H1 (cell line): ENCODE results near the gene NLRC3. TPM values are rescaled to one million over a fixed set of nuclear protein-coding genes. Genes with fewer than 3 reads are reported as not detected.

Source experiments
- CTCF ChIA-PET: fragments of 300-600 bp; sonication (Branson Sonifier 250); formaldehyde crosslinking; loops from one replicate; lab custom pipeline; 2021; ENCODE audit not compliant: partially characterized antibody; lab: Charles Lee
- POLR2A ChIA-PET: fragments of 300-600 bp; sonication (Branson Sonifier 250); formaldehyde crosslinking; loops from one replicate; lab custom pipeline; 2021; ENCODE audit warnings: inconsistent platforms; ENCODE audit not compliant: partially characterized antibody; lab: Charles Lee
- DNase-seq, 2 experiments: peaks; one replicate each; pipeline versions ENCODE4 v3.0.0 to v3.0.0-alpha.2; 2010 to 2022; ENCODE audit warnings: low spot score in 2 of 2, low read depth in 1 of 2, mixed read lengths in 1 of 2
- FAIRE-seq: peaks from 2 replicates; lab custom pipeline; 2011; peaks lifted over from hg19 to GRCh38; lab: Jason Lieb, UNC
- H2AFZ ChIP-seq: 2 replicates; pipeline ENCODE4 v1.8.1; 2012; ENCODE audit warnings: low read length, inconsistent platforms
- H2AK5ac ChIP-seq: 2 replicates; pipeline ENCODE4 v1.6.1; 2013; ENCODE audit warnings: low read depth, low read length
- H2BK120ac ChIP-seq: replicated peaks from 2 replicates; pipeline ENCODE3; 2013; ENCODE audit warnings: low read depth, low read length, inconsistent platforms
- H2BK12ac ChIP-seq: 2 replicates; pipeline ENCODE4 v1.6.1; 2013; ENCODE audit warnings: low read depth, low read length
- H2BK15ac ChIP-seq: 2 replicates; pipeline ENCODE4 v1.6.1; 2013; ENCODE audit warnings: low read length
- H2BK20ac ChIP-seq: 2 replicates; pipeline ENCODE4 v1.6.1; 2013; ENCODE audit warnings: low read length
- H2BK5ac ChIP-seq: 2 replicates; pipeline ENCODE4 v1.6.1; 2013; ENCODE audit warnings: low read depth, low read length
- H3K14ac ChIP-seq: 2 replicates; pipeline ENCODE4 v1.6.1; 2013; ENCODE audit warnings: inconsistent platforms; ENCODE audit not compliant: insufficient read length
- H3K18ac ChIP-seq: 2 replicates; pipeline ENCODE4 v1.6.1; 2013; ENCODE audit warnings: low read length; ENCODE audit errors: extremely low read depth
- H3K23ac ChIP-seq: 2 replicates; pipeline ENCODE4 v1.6.1; 2013; ENCODE audit warnings: inconsistent platforms; ENCODE audit not compliant: insufficient read length
- H3K23me2 ChIP-seq: 2 replicates; pipeline ENCODE4 v1.6.1; 2013; ENCODE audit warnings: low read depth, low read length
- H3K27ac ChIP-seq: 2 replicates; pipeline ENCODE4 v1.6.1; 2011; ENCODE audit warnings: low read depth, low read length, inconsistent platforms
- H3K27me3 ChIP-seq, 4 experiments: replicated peaks in 1 of 4; 1 replicate in 1 of 4; 2 replicates in 3 of 4; pipeline versions ENCODE4 v1.6.1 to v1.8.1; 2011 to 2013; ENCODE audit warnings: low read length in 3 of 4, mild to moderate bottlenecking in 3 of 4, inconsistent platforms in 2 of 4, mixed read lengths in 2 of 4, moderate library complexity in 1 of 4; ENCODE audit not compliant: control insufficient read depth in 3 of 4, insufficient read depth in 3 of 4; ENCODE audit errors: extremely low read depth in 1 of 4
- H3K36me3 ChIP-seq, 4 experiments: 2 replicates each; pipeline versions ENCODE4 v1.6.1 to v1.8.1; 2011 to 2013; ENCODE audit warnings: mild to moderate bottlenecking in 4 of 4, low read length in 3 of 4, moderate library complexity in 2 of 4, control low read depth in 1 of 4, inconsistent platforms in 1 of 4; ENCODE audit not compliant: insufficient read depth in 4 of 4, control insufficient read depth in 2 of 4
- H3K4ac ChIP-seq: replicated peaks from 2 replicates; pipeline ENCODE3; 2013; ENCODE audit warnings: low read length, low read depth, mixed read lengths, inconsistent platforms; ENCODE audit not compliant: insufficient read length
- H3K4me1 ChIP-seq, 4 experiments: replicated peaks in 1 of 4; 1 replicate in 1 of 4; 2 replicates in 3 of 4; pipeline versions ENCODE4 v1.6.1 to v1.8.1; 2011 to 2013; ENCODE audit warnings: low read length in 3 of 4, inconsistent platforms in 2 of 4, mixed read lengths in 1 of 4; ENCODE audit not compliant: insufficient read depth in 4 of 4, control insufficient read depth in 3 of 4
- H3K4me2 ChIP-seq, 2 experiments: 2 replicates each; pipeline versions ENCODE4 v1.6.1 to v1.8.1; 2011 to 2013; ENCODE audit warnings: low read depth in 2 of 2, low read length in 2 of 2, control low read depth in 1 of 2, inconsistent platforms in 1 of 2, mild to moderate bottlenecking in 1 of 2; ENCODE audit not compliant: insufficient read depth in 1 of 2
- H3K4me3 ChIP-seq, 4 experiments: fragments of 200-600, 300-600 bp in 1 of 4; sonication (generic), shearing (Covaris generic), sonication (Bioruptor Twin) in 1 of 4; 2 replicates each; pipeline versions ENCODE4 v1.5.1 to v1.8.1; 2011 to 2016; ENCODE audit warnings: low read length in 4 of 4, low read depth in 3 of 4, control low read depth in 2 of 4, inconsistent platforms in 2 of 4, mild to moderate bottlenecking in 2 of 4, mixed read lengths in 1 of 4, moderate library complexity in 1 of 4; ENCODE audit not compliant: insufficient read depth in 2 of 4; ENCODE audit errors: extremely low read depth in 1 of 4
- H3K56ac ChIP-seq: replicated peaks from 2 replicates; pipeline ENCODE3; 2013; ENCODE audit warnings: low read depth, mild to moderate bottlenecking, mixed read lengths, low read length, inconsistent platforms; ENCODE audit not compliant: insufficient read length
- H3K79me1 ChIP-seq: 2 replicates; pipeline ENCODE4 v1.6.1; 2013; ENCODE audit warnings: low read depth, low read length, control low read depth
- H3K79me2 ChIP-seq, 2 experiments: 2 replicates each; pipeline versions ENCODE4 v1.6.1 to v1.8.1; 2012 to 2013; ENCODE audit warnings: low read length in 2 of 2, mild to moderate bottlenecking in 2 of 2, inconsistent platforms in 1 of 2; ENCODE audit not compliant: insufficient read depth in 2 of 2, control insufficient read depth in 1 of 2
- H3K9ac ChIP-seq, 4 experiments: replicated peaks in 1 of 4; 1 replicate in 1 of 4; 2 replicates in 3 of 4; pipeline versions ENCODE4 v1.6.1 to v1.8.1; 2011 to 2013; ENCODE audit warnings: low read depth in 3 of 4, low read length in 3 of 4, control low read depth in 2 of 4, mild to moderate bottlenecking in 2 of 4, moderate library complexity in 2 of 4, inconsistent platforms in 1 of 4; ENCODE audit errors: extremely low read depth in 1 of 4
- H3K9me3 ChIP-seq, 2 experiments: 2 replicates each; pipeline versions ENCODE4 v1.6.1 to v1.8.1; 2012 to 2013; ENCODE audit warnings: mild to moderate bottlenecking in 2 of 2, moderate library complexity in 2 of 2, control low read depth in 1 of 2, inconsistent platforms in 1 of 2, low read depth in 1 of 2, low read length in 1 of 2, mixed read lengths in 1 of 2; ENCODE audit not compliant: insufficient read depth in 2 of 2
- H4K20me1 ChIP-seq, 2 experiments: replicated peaks in 1 of 2; 2 replicates each; pipeline versions ENCODE3 to v1.8.1; 2011 to 2013; ENCODE audit warnings: inconsistent platforms in 2 of 2, low read length in 2 of 2, mild to moderate bottlenecking in 1 of 2; ENCODE audit not compliant: insufficient read depth in 2 of 2, control insufficient read depth in 1 of 2
- H4K5ac ChIP-seq: 2 replicates; pipeline ENCODE4 v1.6.1; 2013; ENCODE audit warnings: low read length, low read depth, mixed read lengths, inconsistent platforms; ENCODE audit not compliant: insufficient read length
- H4K8ac ChIP-seq: 2 replicates; pipeline ENCODE4 v1.8.0; 2013; ENCODE audit warnings: mild to moderate bottlenecking, moderate library complexity, low read length, inconsistent platforms; ENCODE audit not compliant: insufficient read depth; ENCODE audit errors: extremely low read depth
- H4K91ac ChIP-seq: replicated peaks from 2 replicates; pipeline ENCODE3; 2013; ENCODE audit warnings: low read length, mixed read lengths, inconsistent platforms; ENCODE audit not compliant: insufficient read length
- BCL11A ChIP-seq, 2 experiments: IDR thresholded peaks; one replicate each; pipeline ENCODE4 v1.6.1; 2011; ENCODE audit warnings: low read depth in 2 of 2, low read length in 2 of 2, mild to moderate bottlenecking in 2 of 2
- CBX8 ChIP-seq: fragments of 300-800, 300-1000 bp; sonication (generic); IDR thresholded peaks from 2 replicates; pipeline ENCODE4 v1.7.1; 2016; ENCODE audit warnings: low read depth, low read length, borderline replicate concordance
- CTCF ChIP-seq, 3 experiments: IDR thresholded peaks; 1 replicate in 2 of 3; 2 replicates in 1 of 3; pipeline versions ENCODE4 v1.5.1 to v1.6.1; 2011; ENCODE audit warnings: low read length in 3 of 3, mild to moderate bottlenecking in 3 of 3, inconsistent platforms in 2 of 3, low read depth in 1 of 3, moderate library complexity in 1 of 3; ENCODE audit not compliant: insufficient read depth in 1 of 3; ENCODE audit errors: control extremely low read depth in 1 of 3
- EP300 ChIP-seq, 2 experiments: IDR thresholded peaks; 1 replicate in 1 of 2; 2 replicates in 1 of 2; pipeline ENCODE4 v1.6.1; 2011 to 2012; ENCODE audit warnings: low read depth in 2 of 2, low read length in 2 of 2, mild to moderate bottlenecking in 2 of 2, borderline replicate concordance in 1 of 2, inconsistent platforms in 1 of 2, moderate library complexity in 1 of 2
- KDM5A ChIP-seq: fragments of 200-600 bp; IDR thresholded peaks from 2 replicates; pipeline ENCODE4 v1.7.1; 2012; ENCODE audit warnings: mild to moderate bottlenecking, low read length, inconsistent platforms, mixed read lengths
- RBBP5 ChIP-seq: IDR thresholded peaks from 2 replicates; pipeline ENCODE4 v1.7.1; 2012; ENCODE audit warnings: low read depth, mild to moderate bottlenecking, inconsistent platforms, low read length, moderate library complexity, borderline replicate concordance
- SAP30 ChIP-seq: fragments of 300-600 bp; sonication (generic); IDR thresholded peaks from 2 replicates; pipeline ENCODE4 v1.7.1; 2012; ENCODE audit warnings: low read length, moderate library complexity, mild to moderate bottlenecking, inconsistent platforms; ENCODE audit not compliant: insufficient read depth, insufficient replicate concordance
- SIX5 ChIP-seq: IDR thresholded peaks from 2 replicates; pipeline ENCODE4 v1.6.1; 2011; ENCODE audit warnings: mild to moderate bottlenecking, low read depth, low read length
- SP1 ChIP-seq: IDR thresholded peaks from 2 replicates; pipeline ENCODE4 v1.6.1; 2011; ENCODE audit warnings: low read depth, low read length
- SRF ChIP-seq: IDR thresholded peaks from 2 replicates; pipeline ENCODE4 v1.6.1; 2011; ENCODE audit warnings: mild to moderate bottlenecking, low read depth, low read length, moderate library complexity
- TBP ChIP-seq: IDR thresholded peaks from 2 replicates; pipeline ENCODE4 v1.6.1; 2011; ENCODE audit warnings: low read depth, low read length, improper control_type of control experiment
- TCF12 ChIP-seq: IDR thresholded peaks from 2 replicates; pipeline ENCODE4 v1.6.1; 2011; ENCODE audit warnings: low read depth, mild to moderate bottlenecking, low read length
- WGBS, 2 experiments: shearing (Covaris generic) in 1 of 2; methylation state at CpG; one replicate each; pipeline versions ENCODE4 v1.1.6 to v1.1.7; 2013 to 2015; ENCODE audit warnings: low lambda C conversion rate in 2 of 2, mixed read lengths in 2 of 2, inconsistent platforms in 1 of 2, low coverage in 1 of 2, missing lambda C conversion rate in 1 of 2; ENCODE audit not compliant: insufficient replicate concordance in 2 of 2, insufficient coverage in 1 of 2, insufficient read length in 1 of 2; ENCODE audit errors: extremely low coverage in 1 of 2, missing lambda C conversion rate in 1 of 2; 5-methylcytosine and 5-hydroxymethylcytosine counted together
- polyA plus RNA-seq, 7 experiments: library from polyadenylated mRNA; depleted of rRNA in 3 of 7; stranded (reverse) in 5 of 7; unstranded in 2 of 7; fragments of >200 nt in 5 of 7; fragments of 200-250 nt in 2 of 7; gene quantifications; 1 replicate in 5 of 7; 2 replicates in 1 of 7; 4 replicates in 1 of 7; pipeline versions ENCODE4 v1.2.1 to v1.2.3, GENCODE V29; 2011 to 2013; ENCODE audit warnings: missing spikeins in 2 of 7, mixed read lengths in 2 of 7
- total RNA-seq: library from RNA; stranded (reverse); fragmentation: NEBNext Ultra II Directional; extraction: Animal tissue kit (Norgen Biotek cat#: 25700); gene quantifications from 2 replicates; pipeline ENCODE4 v1.2.1, GENCODE V29; 2021

The NLRC3 gene
- total and polyA plus RNA-seq, 2 of the 8 experiments (the other 6 are each of a cell fraction or from before 2014, with no cell fraction given) = 0.18 to 0.20 TPM

GRCh38 chr16:3623642-3624041 lies 46.4 kb upstream of the NLRC3 start:
- no peak overlapping the region for H2BK5ac ChIP-seq
- H3K27ac ChIP-seq = no peak overlapping the region
- H3K4me3 ChIP-seq = no peak overlapping the region
- H3K4me2 ChIP-seq = no peak overlapping the region
- H2BK120ac ChIP-seq = no peak overlapping the region
- no peak overlapping the region for H3K9ac ChIP-seq
- ChIA-PET CTCF (no interaction called here), POLR2A (interaction anchor here (0.6 kb wide), 1 partner anchor 335 kb away, joined by 3 read pairs; no protein-coding TSS in a partner anchor)
- no peak overlapping the region for H2BK12ac ChIP-seq
- FAIRE-seq (no peak), DNase-seq (no peak)
- peaks cover 0 to 4% of the 10 kb centered on the region in 2 experiments; a peak in 1 of 4 replicates for H3K79me2 ChIP-seq
- H3K23me2 ChIP-seq = no peaks in the 10 kb centered on the region
- no peak overlapping the region for H3K23ac ChIP-seq
- peaks cover 0 to 2% of the 10 kb centered on the region in 2 experiments for H4K20me1 ChIP-seq
- H3K14ac ChIP-seq = no peak overlapping the region
- H3K18ac ChIP-seq = no peak overlapping the region
- H3K4ac ChIP-seq = no peak overlapping the region
- H3K79me1 ChIP-seq = no peaks in the 10 kb centered on the region
- no peak overlapping the region for H2BK20ac ChIP-seq
- no peaks in the 10 kb centered on the region for H3K36me3 ChIP-seq
- no peaks in the 10 kb centered on the region for H3K27me3 ChIP-seq
- H2AFZ ChIP-seq = no peak overlapping the region
- no peaks in the 10 kb centered on the region for H3K9me3 ChIP-seq
- H4K91ac ChIP-seq = no peak overlapping the region
- no peak overlapping the region for H4K8ac ChIP-seq
- H2AK5ac ChIP-seq = no peak overlapping the region
- H3K4me1 ChIP-seq = peaks cover 0 to 3% (median 0%) of the 10 kb centered on the region in 4 experiments; a peak in 2 of 7 replicates
- H3K56ac ChIP-seq = no peak overlapping the region
- 89% methylated on average over 3 of the region's 3 CpGs; no CpG with 5 or more reads in 1 of the 2 experiments for WGBS, 2 experiments
- H4K5ac ChIP-seq = no peak overlapping the region
- no peak overlapping the region for H2BK15ac ChIP-seq
- no peak for TF ChIP-seq EP300 (IDR thresholded peaks at IDR 0.05; ENCODE audit: borderline replicate concordance in 1 of 2, low read depth in 2 of 2, low read length in 2 of 2)
- TF ChIP-seq CTCF (IDR thresholded peaks at IDR 0.05; ENCODE audit: control extremely low read depth in 1 of 3, insufficient read depth in 1 of 3, low read depth in 1 of 3, low read length in 3 of 3) = no peak
- TF ChIP-seq CBX8 = no peak
- TF ChIP-seq SRF = no peak
- TF ChIP-seq SAP30 = no peak
- TF ChIP-seq RBBP5 = no peak
- TF ChIP-seq TCF12 = no peak
- no peak for TF ChIP-seq KDM5A
- TF ChIP-seq BCL11A (IDR thresholded peaks at IDR 0.05; ENCODE audit: low read depth in 2 of 2, low read length in 2 of 2) = no peak
- no peak for TF ChIP-seq SIX5
- no peak for TF ChIP-seq SP1
- no peak for TF ChIP-seq TBP
